K562 (cell line): ENCODE measurements around the gene SCYGR8. TPM values are rescaled to one million over a fixed set of nuclear protein-coding genes. Genes with fewer than 3 reads are reported as not detected.
A peak's percentile ranks its signal among the peaks of the same experiment; 100 is the strongest.

Experiments used
- ATAC-seq: fragments of 200-7000 bp; cut with Tn5 transposase; 3 replicates; pipeline ENCODE4 v1.9.1; 2020; ENCODE audit warnings: moderate library complexity
- BruUV-seq: library from RNA; stranded (reverse); fragments of 400-500 nt; replicated peaks from 2 replicates; lab custom pipeline; 2021; lab: Mats Ljungman, UMichigan
- CTCF ChIA-PET: fragments of 300-600 bp; formaldehyde crosslinking; extraction: SDS; loops from one replicate; lab custom pipeline; 2021; ENCODE audit warnings: low intra/inter-chr PET ratio; lab: Yijun Ruan, JAX
- POLR2A ChIA-PET: fragments of 300-600, 350-650 bp; sonication (Branson Sonifier 250); formaldehyde crosslinking; extraction: SDS; loops from one replicate; lab custom pipeline; 2021; ENCODE audit warnings: antibody characterized with exemption, inconsistent platforms; lab: Yijun Ruan, JAX
- DNase-seq, 4 experiments: peaks; one replicate each; pipeline versions ENCODE4 v3.0.0 to v3.0.0-alpha.2; 2011 to 2018; ENCODE audit warnings: low spot score in 3 of 4, mixed read lengths in 3 of 4; ENCODE audit errors: extremely low read depth in 1 of 4
- FAIRE-seq: peaks from 2 replicates; lab custom pipeline; 2011; peaks lifted over from hg19 to GRCh38; lab: Jason Lieb, UNC
- H2AFZ ChIP-seq: 2 replicates; pipeline ENCODE4 v1.6.0; 2011; ENCODE audit warnings: low read depth, low read length, control low read depth, inconsistent platforms
- H3K27ac ChIP-seq: fragments of 200-600 bp; 3 replicates; pipeline ENCODE4 v1.8.0; 2011; ENCODE audit warnings: low read depth, mild to moderate bottlenecking, control low read depth, inconsistent platforms, low read length, moderate library complexity, mixed read lengths; ENCODE audit errors: extremely low read depth
- H3K27me3 ChIP-seq, 2 experiments: fragments of 300-600 bp in 1 of 2; 2 replicates in 1 of 2; 3 replicates in 1 of 2; pipeline versions ENCODE4 v1.6.0 to v1.8.0; 2011; ENCODE audit warnings: inconsistent platforms in 2 of 2, low read length in 2 of 2, mild to moderate bottlenecking in 1 of 2, mixed read lengths in 1 of 2, moderate library complexity in 1 of 2; ENCODE audit not compliant: control insufficient read depth in 2 of 2, insufficient read depth in 2 of 2
- H3K36me3 ChIP-seq: fragments of 300-600 bp; 3 replicates; pipeline ENCODE4 v1.8.0; 2011; ENCODE audit warnings: mild to moderate bottlenecking, low read length, inconsistent platforms; ENCODE audit not compliant: control insufficient read depth, insufficient read depth
- H3K4me1 ChIP-seq, 2 experiments: fragments of 200-600 bp in 1 of 2; replicated peaks in 1 of 2; 2 replicates in 1 of 2; 3 replicates in 1 of 2; pipeline versions ENCODE4 v1.5.1 to v1.8.0; 2011; ENCODE audit warnings: inconsistent platforms in 2 of 2, low read length in 2 of 2, mild to moderate bottlenecking in 1 of 2, mixed read lengths in 1 of 2, moderate library complexity in 1 of 2; ENCODE audit not compliant: control insufficient read depth in 2 of 2, insufficient read depth in 2 of 2
- H3K4me2 ChIP-seq: 2 replicates; pipeline ENCODE4 v1.6.1; 2011; ENCODE audit warnings: low read length, control low read depth, inconsistent platforms, mixed read lengths; ENCODE audit not compliant: insufficient read depth
- H3K4me3 ChIP-seq: fragments of 200-600 bp; sonication (generic), shearing (Covaris generic); 2 replicates; pipeline ENCODE4 v1.5.1; 2016; ENCODE audit warnings: control low read depth, inconsistent platforms
- H3K79me2 ChIP-seq: fragments of 200-600 bp; 3 replicates; pipeline ENCODE4 v1.8.0; 2011; ENCODE audit warnings: low read length, inconsistent platforms; ENCODE audit not compliant: control insufficient read depth, insufficient read depth
- H3K9ac ChIP-seq, 2 experiments: 2 replicates each; pipeline versions ENCODE4 v1.6.0 to v1.6.1; 2011; ENCODE audit warnings: low read depth in 2 of 2, low read length in 2 of 2, control low read depth in 1 of 2, inconsistent platforms in 1 of 2, mild to moderate bottlenecking in 1 of 2, mixed read lengths in 1 of 2; ENCODE audit not compliant: insufficient read depth in 1 of 2
- H3K9me1 ChIP-seq: one replicate; pipeline ENCODE4 v1.6.0; 2011; ENCODE audit warnings: inconsistent platforms, mild to moderate bottlenecking, low read length, moderate library complexity; ENCODE audit not compliant: control insufficient read depth, insufficient read depth
- H3K9me3 ChIP-seq: replicated peaks from 2 replicates; pipeline ENCODE4 v1.5.1; 2011; ENCODE audit warnings: low read depth, low read length, inconsistent platforms; ENCODE audit not compliant: control insufficient read depth, insufficient read depth
- H4K20me1 ChIP-seq: replicated peaks from 2 replicates; pipeline ENCODE4 v1.6.1; 2011; ENCODE audit warnings: low read length, inconsistent platforms, mixed read lengths; ENCODE audit not compliant: control insufficient read depth, insufficient read depth
- FOXJ2 ChIP-seq: fragments of 200-800 bp; sonication (Bioruptor generic); IDR thresholded peaks from 2 replicates; pipeline ENCODE4 v1.6.1; 2016; ENCODE audit warnings: missing genetic modification characterization, missing compliant biosample characterization
- HMGN3 ChIP-seq: IDR thresholded peaks from 2 replicates; pipeline ENCODE4 v1.6.1; 2011; ENCODE audit warnings: borderline replicate concordance, low read depth, mild to moderate bottlenecking, mixed read lengths, low read length; ENCODE audit not compliant: insufficient read length; ENCODE audit errors: extremely low read depth
- MYNN ChIP-seq, 2 experiments: sonication (generic); formaldehyde crosslinking in 1 of 2; IDR thresholded peaks; 2 replicates each; pipeline versions ENCODE4 v1.5.0 to v1.6.1; 2016 to 2020; ENCODE audit warnings: antibody characterized with exemption in 1 of 2, missing genetic modification reagents in 1 of 2
- NUFIP1 ChIP-seq: fragments of 450-650 bp; IDR thresholded peaks from 2 replicates; pipeline ENCODE4 v1.6.1; 2018; ENCODE audit not compliant: partially characterized antibody
- SAFB2 ChIP-seq: fragments of 200-400 bp; formaldehyde crosslinking; IDR thresholded peaks from 2 replicates; pipeline ENCODE4 v1.6.1; 2018; ENCODE audit warnings: borderline replicate concordance, low read length, low read depth, moderate library complexity; ENCODE audit not compliant: severe bottlenecking
- ZBTB1 ChIP-seq: sonication (generic); formaldehyde crosslinking; IDR thresholded peaks from 2 replicates; pipeline ENCODE4 v1.8.1; 2023; ENCODE audit warnings: missing genetic modification reagents, low read depth, mild to moderate bottlenecking, borderline replicate concordance
- ZNF124 ChIP-seq: sonication (generic); formaldehyde crosslinking; IDR thresholded peaks from 2 replicates; pipeline ENCODE4 v1.8.1; 2022; ENCODE audit warnings: missing genetic modification reagents
- ZNF717 ChIP-seq: fragments of 250-450 bp; sonication (Bioruptor Pico); IDR thresholded peaks from 2 replicates; pipeline ENCODE4 v1.5.0; 2021
- WGBS: fragments of 100-300 bp; shearing (Covaris generic); methylation state at CpG from one replicate; pipeline ENCODE4 v1.1.6; 2016; ENCODE audit warnings: low coverage, mixed read lengths; ENCODE audit not compliant: insufficient coverage; ENCODE audit errors: missing lambda C conversion rate; 5-methylcytosine and 5-hydroxymethylcytosine counted together
- in situ Hi-C: fragments of 300-500 bp; cut with MboI; formaldehyde crosslinking; loops from 4 replicates; pipeline ENCODE4 v1.15.0; 2018; ENCODE audit warnings: inconsistent platforms, mixed read lengths
- intact Hi-C: fragments of 100-400 bp; cut with micrococcal nuclease; formaldehyde crosslinking; loops from 2 replicates; pipeline ENCODE4 v1.14.2; 2022
- polyA plus RNA-seq, 8 experiments: library from polyadenylated mRNA; depleted of rRNA in 4 of 8; stranded (reverse) in 5 of 8; unstranded in 3 of 8; fragments of >200 nt; fragmentation: Nextera tagmentation in 2 of 8; fragmentation: Illumina TruSeq in 1 of 8; extraction: Ambion mirVana in 2 of 8; extraction: Trizol in 1 of 8; gene quantifications; 2 replicates each; pipeline versions ENCODE4 v1.2.1 to v1.2.3, GENCODE V29; 2011 to 2014; ENCODE audit warnings: inconsistent platforms in 1 of 8, missing spikeins in 1 of 8
- total RNA-seq, 7 experiments: library from RNA; depleted of rRNA in 6 of 7; stranded (reverse); fragments of >200 nt in 6 of 7; fragmentation: Illumina TruSeq in 2 of 7; extraction: Trizol in 2 of 7; gene quantifications; 2 replicates each; pipeline versions ENCODE4 v1.2.1 to v1.2.3, GENCODE V29; 2011 to 2021; ENCODE audit warnings: low replicate concordance in 1 of 7
- TF ChIP-seq, protein P1 (sequence below): sonication (generic); formaldehyde crosslinking; IDR thresholded peaks from 2 replicates; pipeline ENCODE4 v1.8.1; 2023; ENCODE audit warnings: mild to moderate bottlenecking, missing genetic modification reagents, moderate library complexity
- TF ChIP-seq, protein P2 (sequence below): IDR thresholded peaks from 3 replicates; pipeline ENCODE4 v1.6.1; 2011; ENCODE audit warnings: borderline replicate concordance, mild to moderate bottlenecking, moderate library complexity; ENCODE audit not compliant: insufficient read length; ENCODE audit errors: extremely low read depth

The SCYGR8 gene
- total and polyA plus RNA-seq, 9 of the 15 experiments (the other 6 are each of a cell fraction or from before 2014, with no cell fraction given), result not detected

DNA sequence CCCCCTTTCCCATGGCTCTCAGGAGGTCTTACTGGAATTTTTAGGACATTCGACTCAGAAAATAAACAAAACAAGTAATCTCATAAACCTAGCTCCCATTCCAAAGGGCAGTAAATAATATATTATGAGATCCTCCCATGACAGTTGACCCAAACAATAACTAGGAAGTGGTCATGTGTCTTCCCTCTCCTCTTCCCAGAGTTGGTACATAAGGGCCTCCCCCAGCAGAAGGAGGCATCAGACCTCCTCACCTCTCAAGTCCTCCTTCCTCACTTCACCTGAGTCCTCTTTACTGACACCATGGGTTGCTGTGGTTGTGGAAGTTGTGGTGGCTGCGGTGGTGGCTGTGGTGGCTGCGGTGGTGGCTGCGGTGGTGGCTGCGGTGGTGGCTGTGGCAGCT lies 17.7 kb upstream of the SCYGR8 start, which contains the start of gene SCYGR7:
Gene SCYGR7 (plus strand): TSS at position 301 of the 400 bp plus-strand sequence. CDS start 0 bp downstream, at position 301.
- Histone ChIP-seq H2AFZ (no peak within 1 kb of the TSS), H3K36me3 (no peaks in the 10 kb centered on the region), H3K4me1 (no peaks in the 10 kb centered on the region)
- CTCF ChIA-PET, result no interaction called here
- in situ Hi-C loops, result no loop called here
- intact Hi-C loops, result no loop called here
- TF ChIP-seq SAFB2 (no peak), ZBTB1 (CRISPR knock-in tag) (peak; percentile 67; the same call in 1 of the 2 replicates), ZNF124 (no peak)
- TF ChIP-seq, all 486 proteins: peak for 1
- Histone ChIP-seq H3K27me3 (no peaks in the 10 kb centered on the region), H3K9ac (no peak within 1 kb of the TSS), H3K9me1 (no peaks in the 10 kb centered on the region), H3K27ac (no peak within 1 kb of the TSS), H3K9me3 (no peaks in the 10 kb centered on the region), H3K4me3 (no peak within 1 kb of the TSS), H3K4me2 (no peak within 1 kb of the TSS), H3K79me2 (no peaks in the 10 kb centered on the region), H4K20me1 (no peaks in the 10 kb centered on the region)
- POLR2A ChIA-PET, result interaction anchor here (0.7 kb wide), 1 partner anchor 35 kb away, joined by 3 read pairs; no protein-coding TSS in a partner anchor
- DNase-seq (no peak), ATAC-seq (no peak), FAIRE-seq (no peak)
- WGBS, result 0% methylated on average over 5 of the region's 5 CpGs
- BruUV-seq, result no TSS peak

DNA sequence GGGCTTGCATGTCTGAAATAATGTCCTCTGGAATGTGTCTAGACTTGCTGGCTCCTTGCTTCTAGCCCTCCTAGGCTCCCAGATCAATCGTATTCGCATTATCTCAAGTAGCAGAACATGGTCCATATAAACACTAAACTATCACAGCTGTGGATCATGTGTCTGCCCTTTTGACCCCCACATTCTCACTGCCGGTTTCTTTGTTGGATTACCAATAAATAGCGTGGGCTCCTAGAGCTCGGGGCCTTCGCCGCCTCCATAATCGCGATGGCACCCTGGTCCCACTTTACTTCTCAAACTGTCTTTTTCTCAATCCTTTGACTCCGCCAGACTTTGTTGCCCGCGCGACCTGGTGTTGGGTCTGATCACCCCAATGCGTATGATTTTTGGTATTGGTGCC lies 6.3 kb upstream of the SCYGR8 start:
- no peak for FAIRE-seq
- DNase-seq, result no peak
- Histone ChIP-seq H3K36me3 (no peaks in the 10 kb centered on the region), H3K27ac (no peak overlapping the region), H3K27me3 (no peaks in the 10 kb centered on the region), H3K79me2 (no peaks in the 10 kb centered on the region), H4K20me1 (no peaks in the 10 kb centered on the region), H3K4me2 (no peak overlapping the region), H3K9me3 (no peaks in the 10 kb centered on the region), H3K4me3 (no peak overlapping the region), H3K9me1 (no peaks in the 10 kb centered on the region), H2AFZ (no peak overlapping the region), H3K4me1 (no peaks in the 10 kb centered on the region), H3K9ac (no peak overlapping the region)
- POLR2A ChIA-PET, result no interaction called here
- 20% methylated on average over 8 of the region's 14 CpGs for WGBS
- no peak for ATAC-seq
- no TSS peak for BruUV-seq
- intact Hi-C loops (no loop called here), in situ Hi-C loops (no loop called here)
- CTCF ChIA-PET, result no interaction called here
- TF ChIP-seq, protein P1, sequence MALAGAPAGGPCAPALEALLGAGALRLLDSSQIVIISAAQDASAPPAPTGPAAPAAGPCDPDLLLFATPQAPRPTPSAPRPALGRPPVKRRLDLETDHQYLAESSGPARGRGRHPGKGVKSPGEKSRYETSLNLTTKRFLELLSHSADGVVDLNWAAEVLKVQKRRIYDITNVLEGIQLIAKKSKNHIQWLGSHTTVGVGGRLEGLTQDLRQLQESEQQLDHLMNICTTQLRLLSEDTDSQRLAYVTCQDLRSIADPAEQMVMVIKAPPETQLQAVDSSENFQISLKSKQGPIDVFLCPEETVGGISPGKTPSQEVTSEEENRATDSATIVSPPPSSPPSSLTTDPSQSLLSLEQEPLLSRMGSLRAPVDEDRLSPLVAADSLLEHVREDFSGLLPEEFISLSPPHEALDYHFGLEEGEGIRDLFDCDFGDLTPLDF (CRISPR knock-in tag), result no peak
- TF ChIP-seq, protein P2, sequence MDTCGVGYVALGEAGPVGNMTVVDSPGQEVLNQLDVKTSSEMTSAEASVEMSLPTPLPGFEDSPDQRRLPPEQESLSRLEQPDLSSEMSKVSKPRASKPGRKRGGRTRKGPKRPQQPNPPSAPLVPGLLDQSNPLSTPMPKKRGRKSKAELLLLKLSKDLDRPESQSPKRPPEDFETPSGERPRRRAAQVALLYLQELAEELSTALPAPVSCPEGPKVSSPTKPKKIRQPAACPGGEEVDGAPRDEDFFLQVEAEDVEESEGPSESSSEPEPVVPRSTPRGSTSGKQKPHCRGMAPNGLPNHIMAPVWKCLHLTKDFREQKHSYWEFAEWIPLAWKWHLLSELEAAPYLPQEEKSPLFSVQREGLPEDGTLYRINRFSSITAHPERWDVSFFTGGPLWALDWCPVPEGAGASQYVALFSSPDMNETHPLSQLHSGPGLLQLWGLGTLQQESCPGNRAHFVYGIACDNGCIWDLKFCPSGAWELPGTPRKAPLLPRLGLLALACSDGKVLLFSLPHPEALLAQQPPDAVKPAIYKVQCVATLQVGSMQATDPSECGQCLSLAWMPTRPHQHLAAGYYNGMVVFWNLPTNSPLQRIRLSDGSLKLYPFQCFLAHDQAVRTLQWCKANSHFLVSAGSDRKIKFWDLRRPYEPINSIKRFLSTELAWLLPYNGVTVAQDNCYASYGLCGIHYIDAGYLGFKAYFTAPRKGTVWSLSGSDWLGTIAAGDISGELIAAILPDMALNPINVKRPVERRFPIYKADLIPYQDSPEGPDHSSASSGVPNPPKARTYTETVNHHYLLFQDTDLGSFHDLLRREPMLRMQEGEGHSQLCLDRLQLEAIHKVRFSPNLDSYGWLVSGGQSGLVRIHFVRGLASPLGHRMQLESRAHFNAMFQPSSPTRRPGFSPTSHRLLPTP, result no peak
- TF ChIP-seq FOXJ2 (no peak), ZNF717 (CRISPR knock-in tag) (no peak), MYNN (IDR thresholded peaks at IDR 0.05) (no peak), MYNN (CRISPR knock-in tag; IDR thresholded peaks at IDR 0.05) (no peak), HMGN3 (no peak), NUFIP1 (no peak)
